Measurements from ENCODE around the gene STON1.
A peak's percentile ranks its signal among the peaks of the same experiment; 100 is the strongest.
"Not testable (repeated sequence)": the region's sequence is repeated elsewhere in the genome, so short reads cannot be mapped to it uniquely, and the experiment has no call there.

The STON1 gene

GRCh38 chr2:48574353-48575287, 44.7 kb downstream of the STON1 start:
- DNase-seq (ENCODE audit: low spot score), result no peak

GRCh38 chr2:48578313-48578712, 48.4 kb downstream of the STON1 start:
- DNase-seq (ENCODE audit: low spot score), result no peak

GRCh38 chr2:48583961-48584360, 54.0 kb downstream of the STON1 start:
- no peak for DNase-seq (ENCODE audit: low spot score)

- no peak for DNase-seq (ENCODE audit: low spot score)
Observed at GRCh38 chr2:48584551-48584950, 54.6 kb downstream of the STON1 start.

GRCh38 chr2:48586433-48586832, 56.5 kb downstream of the STON1 start:
- DNase-seq (ENCODE audit: low spot score), result no peak

GRCh38 chr2:48587560-48587959, 57.6 kb downstream of the STON1 start:
- DNase-seq (ENCODE audit: low spot score), result no peak

GRCh38 chr2:48587961-48588360, 58.0 kb downstream of the STON1 start:
- DNase-seq (ENCODE audit: low spot score), result no peak

- no peak for DNase-seq (ENCODE audit: low spot score)
Observed at GRCh38 chr2:48588745-48589144, 58.8 kb downstream of the STON1 start.

- DNase-seq (ENCODE audit: low spot score), result no peak
Observed at GRCh38 chr2:48589170-48589767, 59.3 kb downstream of the STON1 start.

GRCh38 chr2:48590017-48590416, 60.1 kb downstream of the STON1 start:
- DNase-seq (ENCODE audit: low spot score), result no peak

GRCh38 chr2:48592067-48592466, 62.1 kb downstream of the STON1 start:
- no peak for DNase-seq (ENCODE audit: low spot score)

GRCh38 chr2:48596751-48597150, 66.8 kb downstream of the STON1 start:
- DNase-seq (ENCODE audit: low spot score), result not testable (repeated sequence)

- no peak for DNase-seq (ENCODE audit: low spot score)
Observed at GRCh38 chr2:48597492-48597891, 67.5 kb downstream of the STON1 start.

- peak; percentile 72 for DNase-seq (ENCODE audit: low spot score)
Observed at GRCh38 chr2:48600204-48600813, 70.4 kb downstream of the STON1 start.

GRCh38 chr2:48600917-48601316, 71.0 kb downstream of the STON1 start:
- DNase-seq (ENCODE audit: low spot score), result no peak

GRCh38 chr2:48601349-48601748, 71.4 kb downstream of the STON1 start:
- peak; percentile 68 for DNase-seq (ENCODE audit: low spot score)

- DNase-seq (ENCODE audit: low spot score), result peak; percentile 86
Observed at GRCh38 chr2:48605482-48606175, 75.7 kb downstream of the STON1 start.

- DNase-seq (ENCODE audit: low spot score), result peak; percentile 26
Observed at GRCh38 chr2:48607307-48608014, 77.5 kb downstream of the STON1 start.

GRCh38 chr2:48613211-48613610, 83.3 kb downstream of the STON1 start:
- no peak for DNase-seq (ENCODE audit: low spot score)

GRCh38 chr2:48614581-48614980, 84.6 kb downstream of the STON1 start:
- not testable (repeated sequence) for DNase-seq (ENCODE audit: low spot score)

- no peak for DNase-seq (ENCODE audit: low spot score)
Observed at GRCh38 chr2:48617618-48618017, 87.7 kb downstream of the STON1 start, which contains the start of gene GTF2A1L. GTF2A1L (plus strand) TSS chr2:48617856; CDS start chr2:48617875, 19 bp downstream.

GRCh38 chr2:48619526-48619925, 89.6 kb downstream of the STON1 start:
- DNase-seq (ENCODE audit: low spot score), result no peak

All from hematopoietic multipotent progenitor cell treated with erythropoietin and hydrocortisone succinate and interleukin-3 and kit ligand, for 15 days (in vitro differentiated cells).